Aorta (tissue), 5 donors: Measurements from ENCODE around the gene ZMIZ1. TPM values are rescaled to one million over a fixed set of nuclear protein-coding genes. Genes with fewer than 3 reads are reported as not detected.

Source experiments
- ATAC-seq: fragments of 200-7000 bp; cut with Tn5 transposase; one replicate; pipeline ENCODE4 v1.9.1; 2022; ENCODE audit warnings: moderate library complexity; ENCODE audit not compliant: low FRiP score
- DNase-seq, 2 donors: peaks; one replicate each; pipeline ENCODE4 v3.0.0-alpha.2; 2020
- H3K27ac ChIP-seq, 2 donors: one replicate each; pipeline ENCODE4 v1.5.1; 2013; ENCODE audit warnings: low read length in 2 of 2, mild to moderate bottlenecking in 2 of 2, moderate library complexity in 2 of 2, control low read depth in 1 of 2, inconsistent platforms in 1 of 2, low read depth in 1 of 2
- H3K27me3 ChIP-seq, 2 donors: one replicate each; pipeline ENCODE4 v1.6.1; 2013; ENCODE audit warnings: control low read depth in 1 of 2, low read length in 1 of 2, mild to moderate bottlenecking in 1 of 2, moderate library complexity in 1 of 2; ENCODE audit not compliant: insufficient read depth in 2 of 2, control insufficient read depth in 1 of 2
- H3K36me3 ChIP-seq, 2 donors: one replicate each; pipeline ENCODE4 v1.6.1; 2013; ENCODE audit warnings: control low read depth in 1 of 2, low read length in 1 of 2, mild to moderate bottlenecking in 1 of 2; ENCODE audit not compliant: insufficient read depth in 2 of 2, control insufficient read depth in 1 of 2
- H3K4me1 ChIP-seq, 2 donors: one replicate each; pipeline ENCODE4 v1.6.1; 2013; ENCODE audit warnings: low read length in 2 of 2, control low read depth in 1 of 2, mild to moderate bottlenecking in 1 of 2, moderate library complexity in 1 of 2; ENCODE audit not compliant: insufficient read depth in 2 of 2, control insufficient read depth in 1 of 2
- H3K4me3 ChIP-seq, 2 donors: one replicate each; pipeline ENCODE4 v1.5.1; 2013; ENCODE audit warnings: low read length in 2 of 2, control low read depth in 1 of 2, mild to moderate bottlenecking in 1 of 2
- H3K9me3 ChIP-seq: one replicate; pipeline ENCODE4 v1.6.1; 2013; ENCODE audit warnings: mild to moderate bottlenecking, low read length; ENCODE audit not compliant: control insufficient read depth
- WGBS, 2 donors: extraction: QIAGEN DNeasy Blood & Tissue Kit; methylation state at CpG; one replicate each; pipeline ENCODE4 v1.1.7; 2013; 5-methylcytosine and 5-hydroxymethylcytosine counted together
- intact Hi-C, 2 donors: fragments of 100-400 bp; cut with DNase I; formaldehyde crosslinking; loops; one replicate each; pipeline versions ENCODE4 v1.14.2 to v1.15.0; 2022
- polyA plus RNA-seq, 2 donors: library from polyadenylated mRNA; stranded (reverse); fragments of 200-250 nt; gene quantifications; one replicate each; pipeline ENCODE4 v1.2.3, GENCODE V29; 2013
- total RNA-seq, 2 donors: library from RNA; stranded (reverse); fragmentation: NEBNext Ultra II Directional; extraction: Animal tissue kit (Norgen Biotek cat#: 25700); gene quantifications; one replicate each; pipeline ENCODE4 v1.2.1, GENCODE V29; 2021
- donor health status: healthy with polysubstance abuse.
- donor health status: Bipolar disorder and iron deficiency.
- donor health status: DM: no; HTN: no; CAD: no.
- donor health status: DM: no; HTN: no; CAD: no.
- donor health status: DM: yes; HTN: yes; CAD: no.

ZMIZ1 gene
- total and polyA plus RNA-seq, 4 donors, result 7.8 to 84.1 (median 28.2) TPM

GRCh38 chr10:79252450-79252849 lies 183.7 kb downstream of the ZMIZ1 start:
- 94% methylated on average over 5 of the region's 5 CpGs for WGBS, 2 donors
- H3K27me3 ChIP-seq, result no peaks in the 10 kb centered on the region
- H3K9me3 ChIP-seq, result no peaks in the 10 kb centered on the region
- H3K4me3 ChIP-seq, result no peak overlapping the region
- intact Hi-C loops, result no loop called here
- H3K27ac ChIP-seq, result no peak overlapping the region
- ATAC-seq, result no peak
- H3K36me3 ChIP-seq, result no peaks in the 10 kb centered on the region
- DNase-seq, result no peak
- peaks cover under 1 to 5% of the 10 kb centered on the region in 2 donors for H3K4me1 ChIP-seq

- Histone ChIP-seq H3K27me3 (no peaks in the 10 kb centered on the region), H3K36me3 (no peaks in the 10 kb centered on the region), H3K27ac (no peak overlapping the region), H3K4me1 (peaks cover 0 to 2% of the 10 kb centered on the region in 2 donors), H3K4me3 (no peak overlapping the region), H3K9me3 (no peaks in the 10 kb centered on the region)
- DNase-seq (no peak), ATAC-seq (no peak)
- intact Hi-C loops, result no loop called here
- WGBS, 2 donors, result 88 to 91% methylated on average over 4 of the region's 4 CpGs
Observed at GRCh38 chr10:79252971-79253370, 184.2 kb downstream of the ZMIZ1 start.

GRCh38 chr10:79253704-79254103 lies 184.9 kb downstream of the ZMIZ1 start:
- intact Hi-C loops, result no loop called here
- H3K27ac ChIP-seq, result no peak overlapping the region
- H3K4me3 ChIP-seq, result no peak overlapping the region
- ATAC-seq, result no peak
- H3K9me3 ChIP-seq, result no peaks in the 10 kb centered on the region
- peaks cover 0 to under 1% of the 10 kb centered on the region in 2 donors for H3K4me1 ChIP-seq
- no peaks in the 10 kb centered on the region for H3K27me3 ChIP-seq
- H3K36me3 ChIP-seq, result no peaks in the 10 kb centered on the region
- 88 to 96% methylated on average over 3 of the region's 3 CpGs for WGBS, 2 donors
- no peak for DNase-seq

- no peak overlapping the region for H3K4me3 ChIP-seq
- H3K36me3 ChIP-seq, result no peaks in the 10 kb centered on the region
- no peaks in the 10 kb centered on the region for H3K27me3 ChIP-seq
- H3K4me1 ChIP-seq, result no peaks in the 10 kb centered on the region
- WGBS, 2 donors, result 93% methylated on average over 18 of the region's 18 CpGs
- H3K9me3 ChIP-seq, result no peaks in the 10 kb centered on the region
- ATAC-seq (no peak), DNase-seq (no peak)
- intact Hi-C loops, result no loop called here
- no peak overlapping the region for H3K27ac ChIP-seq
Observed at GRCh38 chr10:79254333-79255006, 185.7 kb downstream of the ZMIZ1 start.

- no peak overlapping the region for H3K4me3 ChIP-seq
- H3K27ac ChIP-seq, result no peak overlapping the region
- H3K36me3 ChIP-seq, result no peaks in the 10 kb centered on the region
- DNase-seq (no peak), ATAC-seq (no peak)
- H3K9me3 ChIP-seq, result no peaks in the 10 kb centered on the region
- no peaks in the 10 kb centered on the region for H3K27me3 ChIP-seq
- H3K4me1 ChIP-seq, result no peaks in the 10 kb centered on the region
- intact Hi-C loops, result no loop called here
- 96% methylated on average over 10 of the region's 10 CpGs for WGBS, 2 donors
Observed at GRCh38 chr10:79255007-79255507, 186.3 kb downstream of the ZMIZ1 start.

- DNase-seq (no peak), ATAC-seq (no peak)
- intact Hi-C loops, result no loop called here
- no peak overlapping the region for H3K27ac ChIP-seq
- H3K9me3 ChIP-seq, result no peaks in the 10 kb centered on the region
- H3K27me3 ChIP-seq, result no peaks in the 10 kb centered on the region
- no peaks in the 10 kb centered on the region for H3K4me1 ChIP-seq
- H3K4me3 ChIP-seq, result no peak overlapping the region
- H3K36me3 ChIP-seq, result no peaks in the 10 kb centered on the region
- WGBS, 2 donors, result 84 to 90% methylated on average over 3 of the region's 3 CpGs
Observed at GRCh38 chr10:79256264-79256806, 187.6 kb downstream of the ZMIZ1 start.

- no peaks in the 10 kb centered on the region for H3K27me3 ChIP-seq
- H3K4me1 ChIP-seq, result no peaks in the 10 kb centered on the region
- intact Hi-C loops, result no loop called here
- no peaks in the 10 kb centered on the region for H3K9me3 ChIP-seq
- no peaks in the 10 kb centered on the region for H3K36me3 ChIP-seq
- no peak overlapping the region for H3K27ac ChIP-seq
- WGBS, 2 donors, result 77 to 78% methylated on average over 10 of the region's 10 CpGs
- ATAC-seq, result no peak
- no peak for DNase-seq
- H3K4me3 ChIP-seq, result no peak overlapping the region
Observed at GRCh38 chr10:79258894-79259293, 190.1 kb downstream of the ZMIZ1 start.

- Histone ChIP-seq H3K36me3 (no peaks in the 10 kb centered on the region), H3K9me3 (no peaks in the 10 kb centered on the region), H3K4me3 (no peak overlapping the region), H3K27ac (no peak overlapping the region), H3K27me3 (no peaks in the 10 kb centered on the region), H3K4me1 (no peaks in the 10 kb centered on the region)
- ATAC-seq, result no peak
- WGBS, 2 donors, result 91 to 95% methylated on average over 7 of the region's 7 CpGs
- intact Hi-C loops, result no loop called here
- no peak for DNase-seq
Observed at GRCh38 chr10:79259834-79260233, 191.1 kb downstream of the ZMIZ1 start.
